Measurements from ENCODE around the gene MSRB3. TPM values are rescaled to one million over a fixed set of nuclear protein-coding genes. Genes with fewer than 3 reads are reported as not detected.
"Not testable (repeated sequence)": the region's sequence is repeated elsewhere in the genome, so short reads cannot be mapped to it uniquely, and the experiment has no call there.

Gene MSRB3
- total RNA-seq, 1 donor from 2014 or later, result 3.7 TPM

DNA sequence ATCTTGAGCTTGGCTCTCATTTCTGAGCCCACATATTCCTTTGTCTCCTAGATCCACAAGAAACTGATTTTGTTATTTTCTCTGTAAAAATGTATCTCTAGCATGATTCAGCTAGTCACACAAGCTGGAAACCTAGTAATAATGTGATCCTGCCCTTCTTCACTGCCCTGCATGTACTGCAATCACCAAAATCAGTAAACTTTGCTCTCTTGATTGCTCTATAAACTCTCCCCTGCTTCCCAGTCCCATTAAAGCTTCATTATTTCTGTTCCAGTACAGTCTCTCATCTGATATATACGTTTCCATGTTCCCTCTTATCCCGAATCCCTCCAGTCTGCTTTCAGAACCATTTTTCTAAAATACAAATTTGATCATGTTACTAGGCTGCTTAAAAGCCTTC lies 166.5 kb downstream of the MSRB3 start:
- FAIRE-seq (no peak), DNase-seq (ENCODE audit: low spot score in 2 of 2) (no peak)

DNA sequence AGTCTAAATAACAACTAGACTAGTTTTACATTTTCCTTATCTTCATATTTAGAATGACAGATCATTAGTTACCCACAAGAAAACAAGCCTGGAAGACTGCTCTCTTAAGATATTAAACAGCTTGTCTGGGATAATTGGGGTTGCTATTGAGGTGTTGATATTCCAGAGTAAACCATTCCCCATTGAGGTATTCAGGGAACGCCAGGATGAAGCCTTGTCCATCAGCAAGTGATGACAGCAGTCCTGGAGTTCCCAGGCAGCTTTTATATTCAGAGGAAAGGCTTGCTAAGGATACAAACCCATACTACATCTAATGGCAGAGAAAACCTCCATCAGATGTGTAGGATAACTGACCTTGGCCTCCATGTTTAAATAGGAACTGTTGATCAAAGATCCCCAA lies 168.4 kb downstream of the MSRB3 start:
- DNase-seq (ENCODE audit: low spot score in 2 of 2) (no peak), FAIRE-seq (no peak)

DNA sequence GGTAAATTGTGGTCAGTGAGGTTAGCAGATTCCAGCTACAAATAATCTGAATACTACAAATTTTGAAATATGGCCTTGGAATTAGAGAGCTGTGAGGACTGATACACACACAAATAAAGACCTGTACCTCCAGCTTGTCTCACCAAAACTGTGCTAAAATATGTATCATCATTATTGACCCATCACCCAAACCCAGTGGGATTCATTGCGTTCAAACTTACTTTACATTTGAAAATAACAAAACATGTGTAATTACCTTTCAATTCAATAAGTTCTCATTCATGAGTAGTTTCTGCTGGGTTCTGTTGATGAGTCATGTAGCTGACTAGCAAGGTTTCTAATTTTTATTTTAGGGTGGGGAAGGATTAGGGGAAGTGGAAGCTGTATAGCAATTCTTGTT lies 170.9 kb downstream of the MSRB3 start:
- FAIRE-seq, result no peak

DNA sequence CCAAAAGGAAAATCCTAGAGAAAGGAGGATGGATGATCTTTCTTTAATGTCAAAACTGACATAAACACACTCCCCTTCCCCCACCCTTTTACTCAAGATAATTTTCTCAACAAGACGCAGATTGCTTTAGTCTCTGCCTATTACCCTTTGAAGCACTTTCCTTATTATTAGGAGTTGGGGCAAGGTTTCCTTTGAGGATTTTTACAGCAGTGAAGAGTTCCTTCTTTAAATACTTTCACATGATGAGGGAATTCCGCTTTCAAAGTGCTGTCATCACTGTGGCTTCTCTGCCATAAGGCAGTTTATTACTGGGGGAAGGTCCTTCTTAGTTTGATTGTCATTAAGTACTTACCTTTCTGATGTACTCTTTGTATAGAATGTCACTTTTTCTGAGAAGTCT lies 172.1 kb downstream of the MSRB3 start:
- no peak for FAIRE-seq
- DNase-seq (ENCODE audit: low spot score in 2 of 2), result no peak

More for the DNA sequence above, 170.9 kb downstream of the MSRB3 start:
- DNase-seq (ENCODE audit: low spot score in 2 of 2), result no peak

DNA sequence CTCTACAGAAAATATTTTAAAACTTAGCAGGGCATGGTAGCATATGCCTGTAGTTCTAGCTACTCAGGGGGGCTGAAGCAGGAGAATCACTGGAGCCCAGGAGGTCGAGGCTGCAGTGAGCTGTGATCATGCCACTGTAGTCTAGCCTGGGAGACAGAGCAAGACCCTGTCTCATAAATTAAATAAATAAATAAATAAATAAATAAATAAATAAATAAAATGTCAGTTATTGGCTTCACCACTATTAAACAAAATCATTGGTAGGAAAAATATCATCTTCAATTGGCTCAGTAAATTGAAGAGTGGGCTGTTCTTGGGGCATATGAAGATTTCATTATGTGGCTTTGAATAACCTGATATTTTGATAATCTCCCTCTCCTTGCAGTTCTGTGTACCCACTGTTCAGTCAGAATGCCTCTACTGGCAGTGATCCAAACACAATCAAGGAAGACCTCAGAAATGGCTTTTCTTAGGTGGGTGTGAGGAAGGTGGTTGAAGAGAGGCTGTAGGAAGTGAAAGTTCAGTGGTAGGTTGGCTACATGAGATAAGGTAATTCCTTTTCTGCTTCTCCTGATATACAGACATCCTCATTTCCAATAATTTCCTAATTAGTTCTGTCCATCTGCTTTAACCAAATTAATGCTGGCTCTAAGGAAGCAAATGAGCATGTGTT lies 175.8 kb downstream of the MSRB3 start:
- no peak for FAIRE-seq
- no peak for DNase-seq (ENCODE audit: low spot score in 2 of 2)

DNA sequence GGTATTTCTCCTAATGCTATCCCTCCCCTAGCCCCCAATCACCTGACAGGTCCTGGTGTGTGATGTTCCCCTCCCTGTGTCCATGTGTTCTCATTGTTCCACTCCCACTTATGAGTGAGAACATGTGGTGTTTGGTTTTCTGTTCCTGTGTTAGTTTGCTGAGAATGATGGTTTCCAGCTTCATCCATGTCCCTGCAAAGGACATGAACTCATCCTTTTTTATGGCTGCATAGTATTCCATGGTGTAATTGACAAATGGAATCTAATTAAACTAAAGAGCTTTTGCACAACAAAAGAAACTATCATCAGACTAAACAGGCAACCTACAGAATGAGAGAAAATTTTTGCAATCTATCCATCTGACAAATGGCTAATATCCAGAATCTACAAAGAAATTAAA lies 178.9 kb downstream of the MSRB3 start:
- DNase-seq (ENCODE audit: low spot score in 2 of 2); FAIRE-seq: not testable (repeated sequence)

DNA sequence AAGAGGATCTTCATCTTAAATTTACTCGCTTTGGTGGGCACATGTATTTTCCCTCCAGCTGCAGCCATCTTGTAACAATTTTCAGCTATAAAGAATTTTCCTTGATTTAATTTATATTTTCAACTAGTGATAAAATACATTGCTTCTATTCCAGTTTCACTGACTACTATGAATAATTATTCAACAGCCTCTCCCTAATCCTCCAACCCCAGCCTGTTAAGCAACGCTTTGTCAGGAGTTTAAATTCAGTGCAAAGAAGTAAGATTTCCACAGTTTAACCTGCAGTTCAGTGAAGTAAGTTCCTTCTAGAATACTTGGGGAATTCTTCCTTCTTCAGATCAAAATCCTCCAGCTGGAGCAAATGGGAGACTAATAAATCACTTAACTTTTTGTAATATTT lies 180.2 kb downstream of the MSRB3 start:
- FAIRE-seq (no peak), DNase-seq (ENCODE audit: low spot score in 2 of 2) (no peak)

DNA sequence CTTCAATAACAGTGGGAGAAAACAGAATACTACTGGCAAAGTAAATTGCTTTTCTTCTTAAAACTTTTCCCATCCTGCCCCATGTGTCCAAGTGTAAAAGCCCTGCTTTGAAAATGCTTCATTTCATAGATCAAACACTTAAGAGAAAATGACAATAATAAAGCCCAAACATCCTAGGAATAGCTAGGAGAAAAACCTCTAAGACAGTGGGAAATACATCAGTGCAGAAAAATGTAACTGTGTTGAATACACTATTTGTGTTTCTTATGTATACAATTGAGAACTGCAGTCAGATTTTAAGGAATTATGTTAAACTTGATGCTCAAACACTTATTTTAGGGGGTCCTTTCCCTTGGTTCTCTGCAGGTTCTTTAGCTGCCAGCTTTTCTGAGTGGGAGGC lies 181.1 kb downstream of the MSRB3 start:
- FAIRE-seq (no peak), DNase-seq (ENCODE audit: low spot score in 2 of 2) (no peak)

DNA sequence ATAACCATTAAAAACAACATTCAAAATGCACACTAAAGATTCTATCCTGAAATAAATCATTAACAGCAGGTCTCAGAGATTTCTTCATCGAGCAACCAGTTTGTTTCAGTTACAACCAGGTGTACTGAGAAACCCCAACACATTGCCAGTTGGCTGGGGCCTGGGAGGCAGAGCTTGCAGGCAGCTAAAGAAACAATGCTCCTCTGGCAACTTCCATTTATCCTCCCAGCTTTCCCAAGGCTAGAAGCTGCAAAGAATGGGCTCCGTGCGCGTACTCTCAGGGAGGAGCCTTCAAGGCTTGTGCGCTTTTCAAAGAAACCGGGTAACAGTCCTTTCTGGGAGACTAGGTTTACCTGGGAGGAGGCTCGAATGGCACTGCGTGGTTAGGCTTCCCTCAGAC lies 181.6 kb downstream of the MSRB3 start:
- FAIRE-seq, result no peak
- no peak for DNase-seq (ENCODE audit: low spot score in 2 of 2)

DNA sequence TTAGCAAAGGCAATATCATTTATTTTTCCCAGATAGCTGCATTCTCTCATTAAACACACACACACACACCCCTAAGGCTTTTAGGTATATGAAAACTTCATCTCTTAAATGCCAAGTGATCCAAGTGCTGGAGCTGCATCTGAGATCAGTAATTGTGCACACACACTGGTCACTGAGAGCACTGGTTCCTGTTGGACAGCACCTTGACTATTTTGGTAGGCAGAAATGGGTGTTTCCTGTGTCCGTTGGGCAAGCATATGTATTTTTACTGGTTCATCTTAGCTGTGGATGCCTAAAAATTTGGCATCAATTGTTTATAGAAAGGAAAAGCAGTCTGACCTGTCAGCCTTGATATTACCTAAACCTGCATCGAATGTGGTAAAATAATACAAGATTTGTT lies 182.5 kb downstream of the MSRB3 start:
- FAIRE-seq, result no peak
- DNase-seq (ENCODE audit: low spot score in 2 of 2), result no peak

DNA sequence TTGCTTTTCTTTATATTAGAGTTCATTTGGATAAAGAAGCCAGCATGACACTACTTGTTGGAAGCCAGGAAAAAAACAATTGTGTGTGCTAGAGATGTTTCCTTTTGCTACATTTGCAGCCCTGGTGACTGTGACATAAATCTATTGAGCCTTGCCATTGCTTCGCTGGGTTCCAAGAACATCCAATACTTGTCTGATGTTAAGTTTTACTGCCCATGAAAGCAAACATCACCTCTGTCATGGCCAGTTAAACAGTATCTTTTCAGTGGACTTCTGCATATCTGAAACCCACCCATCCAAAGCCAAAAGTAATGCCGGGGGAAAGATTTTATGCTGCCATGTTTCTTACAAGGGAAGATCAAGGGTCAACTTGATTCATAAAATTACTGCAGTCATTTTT lies 184.0 kb downstream of the MSRB3 start:
- FAIRE-seq, result no peak
- DNase-seq (ENCODE audit: low spot score in 2 of 2), result no peak

DNA sequence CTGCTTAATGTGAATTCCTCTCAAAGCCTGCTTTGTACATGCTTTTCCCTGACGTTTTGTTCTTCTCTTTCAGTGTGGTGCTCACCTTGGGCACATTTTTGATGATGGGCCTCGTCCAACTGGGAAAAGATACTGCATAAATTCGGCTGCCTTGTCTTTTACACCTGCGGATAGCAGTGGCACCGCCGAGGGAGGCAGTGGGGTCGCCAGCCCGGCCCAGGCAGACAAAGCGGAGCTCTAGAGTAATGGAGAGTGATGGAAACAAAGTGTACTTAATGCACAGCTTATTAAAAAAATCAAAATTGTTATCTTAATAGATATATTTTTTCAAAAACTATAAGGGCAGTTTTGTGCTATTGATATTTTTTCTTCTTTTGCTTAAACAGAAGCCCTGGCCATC lies 184.6 kb downstream of the MSRB3 start:
- DNase-seq (ENCODE audit: low spot score in 2 of 2), result no peak
- no peak for FAIRE-seq

DNA sequence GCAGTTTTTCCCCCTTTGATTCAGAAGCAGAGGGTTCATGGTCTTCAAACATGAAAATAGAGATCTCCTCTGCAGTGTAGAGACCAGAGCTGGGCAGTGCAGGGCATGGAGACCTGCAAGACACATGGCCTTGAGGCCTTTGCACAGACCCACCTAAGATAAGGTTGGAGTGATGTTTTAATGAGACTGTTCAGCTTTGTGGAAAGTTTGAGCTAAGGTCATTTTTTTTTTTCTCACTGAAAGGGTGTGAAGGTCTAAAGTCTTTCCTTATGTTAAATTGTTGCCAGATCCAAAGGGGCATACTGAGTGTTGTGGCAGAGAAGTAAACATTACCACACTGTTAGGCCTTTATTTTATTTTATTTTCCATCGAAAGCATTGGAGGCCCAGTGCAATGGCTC lies 185.1 kb downstream of the MSRB3 start:
- DNase-seq (ENCODE audit: low spot score in 2 of 2), result no peak
- no peak for FAIRE-seq

DNA sequence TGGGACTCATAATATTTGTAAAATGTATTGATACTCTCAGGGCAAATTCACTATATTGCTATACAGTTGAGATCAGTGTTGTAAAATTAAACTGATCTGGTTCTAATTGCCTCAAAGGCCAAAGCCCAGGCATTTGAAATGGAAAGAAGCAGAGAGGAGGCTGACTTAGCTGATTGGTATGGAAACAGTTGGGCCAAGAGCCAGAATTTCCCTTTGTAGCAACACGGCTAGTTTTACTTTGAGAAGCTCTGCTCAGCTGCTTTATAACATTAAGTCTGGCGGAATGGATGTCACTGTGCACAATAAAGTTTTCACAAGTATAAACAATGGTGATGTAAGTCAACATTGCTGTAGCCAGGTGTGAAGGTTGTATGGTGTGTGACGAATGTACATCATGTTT lies 186.4 kb downstream of the MSRB3 start:
- FAIRE-seq, result no peak
- no peak for DNase-seq (ENCODE audit: low spot score in 2 of 2)

DNA sequence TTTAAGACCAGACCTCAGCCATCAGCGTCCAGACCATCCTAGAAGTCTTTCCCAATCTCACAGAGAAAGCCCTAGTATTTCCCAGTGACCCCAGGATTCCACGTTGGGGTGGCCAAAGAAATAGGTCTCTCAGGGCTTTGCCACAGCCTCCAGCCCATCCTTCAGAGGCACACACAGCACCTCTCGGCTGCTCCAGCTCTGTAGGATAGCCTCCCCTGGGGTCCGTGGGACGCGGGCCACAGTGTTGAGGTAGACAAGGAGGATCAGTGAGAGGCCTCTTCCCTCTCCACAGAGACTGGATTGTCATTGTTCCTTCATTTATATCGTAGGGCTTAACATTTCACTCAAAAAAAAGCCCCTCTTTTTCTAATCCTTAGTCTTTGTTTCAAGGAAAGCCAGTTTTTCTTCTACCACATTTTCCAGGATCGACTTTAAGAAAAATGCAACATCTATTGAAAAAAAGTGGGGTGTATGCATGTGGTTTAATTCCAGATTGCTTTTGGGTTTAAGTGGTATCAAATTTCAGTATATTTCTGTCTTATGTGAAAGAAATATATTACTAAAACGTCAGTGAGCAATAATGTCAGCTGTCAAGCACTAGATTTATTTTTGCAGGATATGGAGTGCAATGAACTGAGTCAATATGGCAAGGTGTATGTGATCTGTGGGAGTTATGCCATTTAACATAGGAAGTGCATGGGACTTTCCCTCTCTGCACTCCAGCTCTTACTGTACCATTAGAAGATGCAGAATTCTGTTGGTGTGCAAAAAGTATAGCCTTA lies 187.5 kb downstream of the MSRB3 start:
- FAIRE-seq (no peak), DNase-seq (ENCODE audit: low spot score in 2 of 2) (no peak)

DNA sequence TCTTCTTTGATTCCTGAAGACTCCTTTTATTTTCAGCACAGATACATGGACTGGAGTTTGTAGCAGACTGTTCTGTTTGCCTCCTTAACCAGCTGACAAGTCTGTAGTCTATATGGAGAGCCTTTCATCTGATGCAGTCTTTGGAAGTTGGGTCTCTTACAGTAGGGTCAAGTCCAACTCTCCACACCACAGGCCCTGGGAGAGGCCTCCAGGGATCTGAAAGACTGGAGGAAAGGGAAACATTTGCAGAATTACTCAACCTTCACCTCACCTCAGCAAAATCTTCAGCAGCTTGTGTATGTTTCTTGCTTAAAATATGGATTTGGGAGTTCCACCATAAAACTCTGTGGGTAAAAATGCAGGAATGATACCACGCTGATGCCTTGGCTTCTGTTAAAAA lies 188.4 kb downstream of the MSRB3 start:
- DNase-seq (ENCODE audit: low spot score in 2 of 2) (no peak), FAIRE-seq (no peak)

DNA sequence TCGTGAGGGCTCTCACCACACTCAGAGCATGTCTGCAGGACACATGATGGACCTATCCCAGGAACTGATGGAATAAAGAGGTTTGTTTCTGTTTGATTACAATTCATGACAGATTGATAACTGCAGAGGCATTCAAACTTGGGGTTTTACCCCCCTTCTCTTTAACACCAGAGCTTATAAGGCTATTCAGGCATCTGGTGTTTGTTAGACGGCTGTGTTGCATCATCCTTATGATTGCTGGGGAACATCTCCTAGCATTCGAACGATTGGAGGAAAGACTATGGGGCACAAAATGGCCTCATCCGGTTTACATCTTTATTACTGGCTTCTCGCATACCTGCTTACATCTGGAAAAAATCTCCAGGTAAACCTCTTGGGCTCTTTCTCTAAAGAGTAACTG lies 191.8 kb downstream of the MSRB3 start:
- DNase-seq (ENCODE audit: low spot score in 2 of 2), result no peak
- no peak for FAIRE-seq

DNA sequence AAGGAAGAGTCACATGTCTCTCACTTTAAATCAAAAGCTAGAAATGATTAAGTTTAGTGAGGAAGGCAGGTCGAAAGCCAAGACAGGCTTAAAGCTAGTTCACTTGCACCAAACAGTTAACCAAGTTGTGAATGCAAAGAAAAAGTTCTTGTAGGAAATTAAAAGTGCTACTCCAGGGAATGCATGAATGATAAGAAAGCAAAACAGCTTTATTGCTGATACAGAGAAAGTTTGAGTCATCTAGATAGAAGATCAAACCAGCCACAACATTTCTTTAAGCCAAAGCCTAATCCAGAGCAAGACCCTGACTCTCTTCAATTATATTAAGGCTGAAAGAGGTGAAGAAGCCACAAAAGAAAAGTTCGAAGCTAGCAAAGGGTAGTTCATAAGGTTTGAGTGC lies 193.6 kb downstream of the MSRB3 start:
- FAIRE-seq (no peak), DNase-seq (ENCODE audit: low spot score in 2 of 2) (no peak)

DNA sequence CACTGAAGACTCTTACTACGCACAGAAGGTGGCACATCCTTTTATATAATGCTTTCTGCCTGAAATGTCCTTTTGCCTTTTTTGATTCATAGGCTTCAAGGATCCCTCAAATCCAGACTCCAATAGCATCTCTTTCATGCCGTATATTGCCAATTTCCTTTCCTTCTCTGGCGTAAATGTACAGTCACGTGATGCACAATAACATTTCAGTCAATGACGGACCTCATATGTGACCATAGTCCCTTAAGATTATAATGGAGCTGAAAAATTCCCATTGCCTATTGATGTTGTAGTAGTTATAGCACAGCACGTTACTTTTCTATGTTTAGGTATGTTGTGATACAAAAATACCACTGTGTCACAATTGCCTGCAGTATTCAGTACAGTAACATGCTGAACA lies 196.3 kb downstream of the MSRB3 start:
- DNase-seq (ENCODE audit: low spot score in 2 of 2) (no peak), FAIRE-seq (no peak)

DNA sequence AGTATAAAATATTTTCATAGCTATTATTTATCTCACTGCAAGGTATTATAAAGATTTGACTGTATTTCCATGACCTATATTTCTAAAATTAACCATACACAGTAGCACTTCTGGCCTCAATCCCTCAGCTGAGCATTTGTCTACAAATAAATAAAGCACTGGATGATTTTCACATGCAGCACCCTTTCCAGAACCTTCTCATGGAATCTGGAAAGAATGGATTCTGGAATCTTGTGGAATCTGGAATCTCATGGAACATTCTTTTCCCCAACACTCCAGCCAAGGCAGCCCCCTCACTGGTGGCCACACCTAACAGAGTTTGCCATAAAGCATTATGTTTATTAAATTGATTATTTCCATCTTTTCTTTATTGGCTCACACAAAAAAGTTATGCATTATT lies 199.2 kb downstream of the MSRB3 start:
- FAIRE-seq (no peak), DNase-seq (ENCODE audit: low spot score in 2 of 2) (no peak)

DNA sequence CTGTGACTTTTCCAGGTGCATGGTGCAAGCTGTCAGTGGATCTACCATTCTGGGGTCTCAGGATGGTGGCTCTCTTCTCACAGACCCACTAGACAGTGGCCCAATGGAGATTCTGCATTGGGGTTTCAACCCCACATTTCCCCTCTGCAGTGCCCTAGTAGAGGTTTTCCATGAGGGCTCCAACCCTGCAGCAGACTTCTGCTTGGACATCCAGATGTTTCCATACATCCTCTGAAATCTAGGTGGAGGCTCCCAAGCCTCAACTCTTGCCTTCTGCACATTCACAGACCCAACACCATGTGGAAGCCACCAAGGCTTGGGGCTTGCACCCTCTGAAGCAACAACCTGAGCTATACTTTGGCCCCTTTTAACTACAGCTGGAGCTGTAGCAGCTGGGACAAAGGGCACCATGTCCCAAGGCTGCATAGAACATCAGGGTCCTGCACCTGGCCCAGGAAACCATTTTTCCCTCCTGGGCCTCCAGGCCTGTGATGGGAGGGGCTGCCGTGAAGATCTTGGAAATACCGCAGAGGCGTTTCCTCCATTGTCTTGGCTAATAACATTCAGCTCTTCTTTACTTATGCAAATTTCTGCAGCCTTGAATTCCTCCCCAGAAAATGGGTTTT lies 205.5 kb downstream of the MSRB3 start:
- DNase-seq (ENCODE audit: low spot score in 2 of 2); FAIRE-seq: not testable (repeated sequence)

DNA sequence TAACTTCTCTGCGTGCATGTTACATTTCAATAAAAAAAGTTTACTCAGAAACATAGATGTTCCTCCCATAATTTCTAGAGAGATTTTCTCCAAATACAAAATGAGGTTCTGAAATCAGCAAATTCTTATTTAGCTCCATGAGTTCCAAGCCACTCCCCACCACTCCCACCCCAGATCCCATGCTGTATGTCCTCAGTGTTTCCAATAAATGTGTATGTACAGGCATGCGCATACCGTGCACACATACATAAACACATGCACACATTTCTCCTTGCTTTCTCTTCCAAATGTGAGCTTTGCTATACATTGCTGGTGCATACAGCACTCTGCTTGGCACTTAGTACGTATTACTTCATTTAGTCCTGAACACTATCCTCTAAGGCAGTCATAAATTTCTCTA lies 209.7 kb downstream of the MSRB3 start:
- no peak for DNase-seq (ENCODE audit: low spot score in 2 of 2)
- FAIRE-seq, result no peak
